GM12864 (cell line): Measurements from ENCODE around the gene AS3MT.

Experiments
- DNase-seq: peaks from one replicate; pipeline ENCODE4 v3.0.0-alpha.2; 2011; ENCODE audit warnings: low read depth
- H3K4me3 ChIP-seq: 2 replicates; pipeline ENCODE4 v1.5.1; 2011; ENCODE audit warnings: mild to moderate bottlenecking, low read depth, low read length, control low read depth
- CTCF ChIP-seq: IDR thresholded peaks from 2 replicates; pipeline ENCODE4 v1.5.1; 2011; ENCODE audit warnings: low read depth, mild to moderate bottlenecking, moderate library complexity, low read length, control low read depth, inconsistent platforms; ENCODE audit errors: missing control alignments

AS3MT gene

GRCh38 chr10:102863660-102864059 is 5.6 kb upstream of the AS3MT start:
- TF ChIP-seq CTCF = no peak
- H3K4me3 ChIP-seq = no peak overlapping the region
- DNase-seq = no peak

GRCh38 chr10:102865620-102866019 is 3.6 kb upstream of the AS3MT start:
- no peak for DNase-seq
- no peak overlapping the region for H3K4me3 ChIP-seq
- no peak for TF ChIP-seq CTCF

- no peak for TF ChIP-seq CTCF
- no peak for DNase-seq
- no peak overlapping the region; the same call in 1 of the 2 replicates for H3K4me3 ChIP-seq
Observed at GRCh38 chr10:102868911-102869257, 386 bp upstream of the AS3MT start.

GRCh38 chr10:102870221-102870620 is 951 bp downstream of the AS3MT start:
- no peak overlapping the region; the same call in 1 of the 2 replicates for H3K4me3 ChIP-seq
- DNase-seq = no peak
- TF ChIP-seq CTCF = no peak

- DNase-seq = no peak
- no peak overlapping the region for H3K4me3 ChIP-seq
- TF ChIP-seq CTCF = no peak
Observed at GRCh38 chr10:102872163-102872562, 2.9 kb downstream of the AS3MT start.

GRCh38 chr10:102876747-102877153 is 7.5 kb downstream of the AS3MT start:
- no peak for DNase-seq
- no peak overlapping the region for H3K4me3 ChIP-seq
- TF ChIP-seq CTCF = no peak

GRCh38 chr10:102878629-102879028 is 9.4 kb downstream of the AS3MT start:
- TF ChIP-seq CTCF = no peak
- no peak for DNase-seq
- no peak overlapping the region for H3K4me3 ChIP-seq
